Mesendoderm (in vitro differentiated cells): Measurements from ENCODE around the gene ACACA.
A peak's percentile ranks its signal among the peaks of the same experiment; 100 is the strongest.

Experiments used
- DNase-seq: peaks from one replicate; pipeline ENCODE4 v3.0.0; 2013
- H2AK5ac ChIP-seq: 2 replicates; pipeline ENCODE4 v1.6.1; 2013; ENCODE audit warnings: low read length, inconsistent platforms
- H2BK120ac ChIP-seq: 2 replicates; pipeline ENCODE4 v1.6.1; 2013; ENCODE audit warnings: low read depth, mild to moderate bottlenecking, low read length, moderate library complexity, mixed read lengths
- H2BK15ac ChIP-seq: replicated peaks from 2 replicates; pipeline ENCODE4 v1.6.1; 2013; ENCODE audit warnings: low read depth, mild to moderate bottlenecking, moderate library complexity
- H2BK5ac ChIP-seq: 2 replicates; pipeline ENCODE4 v1.6.1; 2013; ENCODE audit warnings: low read length, inconsistent platforms
- H3K18ac ChIP-seq: 2 replicates; pipeline ENCODE4 v1.6.1; 2013; ENCODE audit warnings: mild to moderate bottlenecking, low read length, mixed read lengths
- H3K23ac ChIP-seq: one replicate; pipeline ENCODE4 v1.6.1; 2013; ENCODE audit warnings: low read length
- H3K27ac ChIP-seq: 2 replicates; pipeline ENCODE4 v1.5.1; 2013; ENCODE audit warnings: low read depth, mild to moderate bottlenecking, inconsistent platforms, low read length, moderate library complexity
- H3K27me3 ChIP-seq: 2 replicates; pipeline ENCODE4 v1.6.1; 2013; ENCODE audit warnings: low read length, control low read depth, mild to moderate bottlenecking, inconsistent platforms; ENCODE audit not compliant: insufficient read depth, poor library complexity
- H3K36me3 ChIP-seq: 2 replicates; pipeline ENCODE4 v1.6.1; 2013; ENCODE audit warnings: low read length, inconsistent platforms; ENCODE audit not compliant: control insufficient read depth, insufficient read depth
- H3K4ac ChIP-seq: one replicate; pipeline ENCODE4 v1.6.1; 2013; ENCODE audit warnings: low read depth, mild to moderate bottlenecking, low read length, moderate library complexity
- H3K4me1 ChIP-seq: 2 replicates; pipeline ENCODE4 v1.6.1; 2013; ENCODE audit warnings: low read depth, low read length, inconsistent platforms; ENCODE audit not compliant: control insufficient read depth
- H3K4me2 ChIP-seq: 2 replicates; pipeline ENCODE4 v1.6.1; 2013; ENCODE audit warnings: low read length
- H3K4me3 ChIP-seq: 2 replicates; pipeline ENCODE4 v1.5.1; 2013; ENCODE audit warnings: mild to moderate bottlenecking, low read length
- H3K56ac ChIP-seq: one replicate; pipeline ENCODE4 v1.6.1; 2013; ENCODE audit warnings: low read length
- H3K79me1 ChIP-seq: 2 replicates; pipeline ENCODE4 v1.6.1; 2013; ENCODE audit warnings: low read length, inconsistent platforms
- H3K79me2 ChIP-seq: 2 replicates; pipeline ENCODE4 v1.6.1; 2013; ENCODE audit warnings: mild to moderate bottlenecking, low read length; ENCODE audit not compliant: control insufficient read depth, insufficient read depth
- H3K9ac ChIP-seq: 2 replicates; pipeline ENCODE4 v1.6.1; 2013; ENCODE audit warnings: low read length, inconsistent platforms
- H4K5ac ChIP-seq: one replicate; pipeline ENCODE4 v1.6.1; 2013; ENCODE audit warnings: low read length
- H4K8ac ChIP-seq: one replicate; pipeline ENCODE4 v1.6.1; 2013; ENCODE audit warnings: low read depth, mild to moderate bottlenecking, control low read depth, low read length, moderate library complexity
- WGBS: extraction: QIAGEN DNeasy Blood & Tissue Kit; methylation state at CpG from one replicate; pipeline ENCODE4 v1.1.7; 2013; ENCODE audit warnings: low lambda C conversion rate, missing lambda C conversion rate; ENCODE audit not compliant: insufficient coverage; ENCODE audit errors: extremely low coverage; 5-methylcytosine and 5-hydroxymethylcytosine counted together

The ACACA gene

GRCh38 chr17:37067555-37068111 is 339.0 kb downstream of the ACACA start:
- Histone ChIP-seq H3K23ac (no peak overlapping the region), H3K56ac (no peak overlapping the region), H3K4me2 (no peak overlapping the region), H3K4me3 (no peak overlapping the region), H3K18ac (no peak overlapping the region), H2AK5ac (no peak overlapping the region), H2BK120ac (no peak overlapping the region), H4K5ac (no peak overlapping the region), H3K79me2 (no peaks in the 10 kb centered on the region), H3K27me3 (no peaks in the 10 kb centered on the region), H2BK15ac (no peak overlapping the region), H4K8ac (no peak overlapping the region), H3K9ac (no peak overlapping the region), H2BK5ac (no peak overlapping the region), H3K4me1 (peaks cover 7% of the 10 kb centered on the region), H3K4ac (no peak overlapping the region), H3K27ac (no peak overlapping the region), H3K79me1 (no peaks in the 10 kb centered on the region), H3K36me3 (no peaks in the 10 kb centered on the region)
- peak; percentile 66 for DNase-seq
- no CpG with 5 or more reads among the region's 13 CpGs for WGBS

GRCh38 chr17:37066322-37067255 is 340.0 kb downstream of the ACACA start:
- Histone ChIP-seq H2BK5ac (no peak overlapping the region), H3K79me1 (no peaks in the 10 kb centered on the region), H3K23ac (peak overlapping the region; percentile 48), H3K4me1 (peaks cover 7% of the 10 kb centered on the region), H3K9ac (no peak overlapping the region), H3K4me2 (no peak overlapping the region), H4K8ac (no peak overlapping the region), H4K5ac (no peak overlapping the region), H3K36me3 (no peaks in the 10 kb centered on the region), H3K4me3 (no peak overlapping the region), H3K18ac (no peak overlapping the region), H2BK120ac (no peak overlapping the region), H3K27me3 (no peaks in the 10 kb centered on the region), H3K4ac (no peak overlapping the region), H3K56ac (peak overlapping the region; percentile 44), H2BK15ac (no peak overlapping the region), H3K27ac (no peak overlapping the region), H3K79me2 (no peaks in the 10 kb centered on the region), H2AK5ac (no peak overlapping the region)
- no peak for DNase-seq
- WGBS = no CpG with 5 or more reads among the region's 25 CpGs

- Histone ChIP-seq H3K4me1 (peaks cover 7% of the 10 kb centered on the region), H3K23ac (no peak overlapping the region), H4K5ac (no peak overlapping the region), H2BK120ac (no peak overlapping the region), H3K56ac (no peak overlapping the region), H4K8ac (no peak overlapping the region), H2BK5ac (no peak overlapping the region), H2BK15ac (no peak overlapping the region), H3K79me2 (no peaks in the 10 kb centered on the region), H3K27ac (no peak overlapping the region), H3K4me2 (no peak overlapping the region), H3K9ac (no peak overlapping the region), H2AK5ac (no peak overlapping the region), H3K4me3 (no peak overlapping the region), H3K79me1 (no peaks in the 10 kb centered on the region), H3K18ac (no peak overlapping the region), H3K27me3 (no peaks in the 10 kb centered on the region), H3K4ac (no peak overlapping the region), H3K36me3 (no peaks in the 10 kb centered on the region)
- no CpG with 5 or more reads among the region's 23 CpGs for WGBS
- DNase-seq = no peak
Measured at GRCh38 chr17:37065486-37066321, 340.9 kb downstream of the ACACA start.

- Histone ChIP-seq H3K36me3 (no peaks in the 10 kb centered on the region), H3K4me2 (no peak overlapping the region), H3K4me3 (no peak overlapping the region), H3K9ac (no peak overlapping the region), H2BK15ac (no peak overlapping the region), H2AK5ac (no peak overlapping the region), H2BK5ac (no peak overlapping the region), H3K27me3 (no peaks in the 10 kb centered on the region), H3K79me2 (no peaks in the 10 kb centered on the region), H3K56ac (no peak overlapping the region), H4K8ac (no peak overlapping the region), H3K79me1 (no peaks in the 10 kb centered on the region), H3K18ac (no peak overlapping the region), H3K4ac (no peak overlapping the region), H2BK120ac (no peak overlapping the region), H3K4me1 (peaks cover 7% of the 10 kb centered on the region), H3K27ac (no peak overlapping the region), H4K5ac (no peak overlapping the region), H3K23ac (no peak overlapping the region)
- no CpG with 5 or more reads among the region's 8 CpGs for WGBS
- DNase-seq = no peak
Measured at GRCh38 chr17:37064956-37065355, 341.7 kb downstream of the ACACA start.

DNA sequence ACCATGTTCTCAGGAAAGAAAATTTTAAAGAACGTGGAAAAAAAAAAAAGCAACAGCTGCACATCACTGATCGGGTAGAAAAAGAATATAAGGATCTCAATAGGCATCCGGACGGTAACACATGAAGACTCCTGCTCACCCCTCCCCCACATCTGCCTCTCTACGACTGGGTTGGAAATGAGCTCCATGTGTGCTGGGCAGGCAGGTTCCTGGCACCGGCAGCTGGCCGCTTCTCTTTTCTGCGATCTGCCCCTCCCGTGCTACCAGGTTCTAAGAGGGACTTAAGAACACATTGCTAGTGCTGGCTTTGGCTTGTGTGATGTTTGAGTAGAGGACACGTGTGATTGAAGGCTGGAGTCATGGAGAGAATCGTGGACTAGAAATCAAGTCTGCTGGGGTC is 342.4 kb downstream of the ACACA start:
- Histone ChIP-seq H2BK120ac (no peak overlapping the region), H2AK5ac (no peak overlapping the region), H3K9ac (no peak overlapping the region), H3K4ac (no peak overlapping the region), H3K79me1 (no peaks in the 10 kb centered on the region), H3K36me3 (no peaks in the 10 kb centered on the region), H3K4me1 (peaks cover 7% of the 10 kb centered on the region), H4K8ac (no peak overlapping the region), H2BK15ac (no peak overlapping the region), H3K27me3 (no peaks in the 10 kb centered on the region), H3K56ac (no peak overlapping the region), H3K79me2 (no peaks in the 10 kb centered on the region), H3K18ac (no peak overlapping the region), H3K23ac (no peak overlapping the region), H2BK5ac (no peak overlapping the region), H3K4me3 (no peak overlapping the region), H4K5ac (no peak overlapping the region), H3K27ac (no peak overlapping the region), H3K4me2 (no peak overlapping the region)
- no CpG with 5 or more reads among the region's 11 CpGs for WGBS
- DNase-seq = no peak
